HTR-8/SVneo (cell line): ENCODE results near the gene MAGI1.
A peak's percentile ranks its signal among the peaks of the same experiment; 100 is the strongest.

Experiments
- DNase-seq: peaks from one replicate; pipeline ENCODE4 v3.0.0; 2011; ENCODE audit warnings: low spot score, mixed read lengths; ENCODE audit not compliant: insufficient read length
- FAIRE-seq: peaks from 2 replicates; lab custom pipeline; 2011; peaks lifted over from hg19 to GRCh38; lab: Jason Lieb, UNC

The MAGI1 gene

DNA sequence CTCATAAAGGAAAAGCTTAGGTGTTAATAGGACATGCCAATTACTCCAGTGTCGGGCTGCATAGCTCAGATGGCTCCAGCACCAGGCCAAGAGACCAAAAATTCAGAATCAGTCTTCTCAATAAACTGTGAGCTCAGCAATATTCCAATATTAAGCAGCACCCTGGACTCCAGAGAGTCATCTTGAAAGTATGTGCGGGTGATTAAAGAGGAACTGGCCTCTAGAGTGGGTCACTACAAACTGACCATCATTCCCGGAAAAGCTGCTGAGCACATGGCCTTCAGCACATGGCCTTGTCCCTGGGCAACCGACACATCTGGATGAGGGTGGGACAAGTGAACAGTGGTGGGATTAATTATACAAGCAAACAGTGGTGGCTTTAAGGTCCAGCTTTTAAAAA, 59.0 kb downstream of the MAGI1 start:
- no peak for FAIRE-seq
- DNase-seq, result peak; percentile 8

DNA sequence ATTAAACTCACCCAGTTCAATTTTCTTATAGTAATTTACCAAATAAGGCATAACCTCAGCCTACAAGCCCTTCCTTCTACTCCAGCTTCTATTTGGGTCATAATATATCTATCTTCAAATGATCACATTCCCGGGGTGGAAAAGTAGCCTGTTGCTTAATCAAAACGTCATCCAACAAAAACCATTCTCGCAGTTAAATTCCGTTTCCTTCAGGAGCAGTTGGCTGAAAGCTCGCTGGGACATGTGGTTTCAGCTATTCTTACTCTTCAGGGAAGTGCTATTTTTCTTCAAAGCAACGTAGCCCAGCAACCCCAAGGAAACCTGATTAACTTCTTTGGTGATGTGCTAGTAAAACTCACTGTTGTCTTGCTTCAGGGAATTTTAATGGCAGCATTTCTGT, 59.6 kb downstream of the MAGI1 start:
- DNase-seq (no peak), FAIRE-seq (no peak)

DNA sequence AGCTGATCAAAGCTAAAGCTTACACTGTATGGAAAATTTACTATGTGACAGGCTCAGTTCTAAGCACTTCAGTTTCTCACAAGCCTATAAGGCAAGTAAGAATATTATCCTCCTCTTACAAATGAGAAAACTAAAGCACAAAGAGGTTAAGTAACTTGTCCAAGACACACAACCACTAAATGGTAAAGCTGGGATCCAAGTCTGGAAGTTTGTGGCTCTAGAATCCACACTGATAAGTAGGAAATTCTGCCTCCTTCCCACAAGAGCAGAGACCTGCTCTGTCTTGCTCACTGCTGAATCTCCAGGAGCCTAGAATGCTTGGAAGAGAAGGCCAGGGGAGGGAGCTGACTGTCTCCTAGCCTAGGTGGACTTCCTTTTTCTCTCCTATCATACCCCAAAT, 60.6 kb downstream of the MAGI1 start:
- no peak for FAIRE-seq
- no peak for DNase-seq

DNA sequence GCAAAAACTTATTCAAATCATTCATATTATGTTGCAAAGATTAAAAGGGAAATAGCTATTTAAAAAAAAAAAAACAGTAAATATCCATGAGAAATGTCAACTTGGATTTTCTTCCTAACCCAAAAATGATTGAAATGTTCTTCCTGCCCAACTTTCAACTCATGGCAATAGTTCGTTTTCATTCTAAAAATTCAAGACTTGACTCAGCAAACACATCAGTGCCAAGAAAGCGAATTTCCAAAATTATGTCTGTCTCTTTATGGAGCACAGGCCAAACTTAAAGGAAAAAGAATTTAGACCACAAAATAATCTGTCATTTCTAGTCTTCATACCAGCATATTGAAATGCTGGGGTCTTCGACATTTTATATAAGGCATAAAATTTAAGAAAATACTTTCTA, 63.7 kb downstream of the MAGI1 start:
- DNase-seq (no peak), FAIRE-seq (no peak)

DNA sequence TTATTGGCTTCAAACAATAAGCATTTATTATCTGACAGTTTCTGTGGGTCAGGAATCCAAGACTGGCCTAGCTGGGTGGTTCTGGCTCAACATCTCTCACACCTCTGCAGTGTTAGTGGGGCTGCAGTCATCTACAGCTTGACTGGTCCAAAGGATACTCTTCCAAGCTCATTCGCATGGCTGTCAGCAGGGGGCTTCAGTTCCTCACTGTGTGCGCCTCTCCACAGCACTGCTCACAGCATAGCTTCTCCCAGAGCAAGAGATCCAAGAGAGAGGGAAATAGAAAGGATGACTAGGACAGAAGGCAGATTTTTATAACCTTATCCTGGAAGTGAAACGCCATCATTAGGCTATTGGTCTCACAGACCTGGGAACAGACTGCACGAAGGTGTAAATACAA, 64.2 kb downstream of the MAGI1 start:
- FAIRE-seq (no peak), DNase-seq (no peak)

DNA sequence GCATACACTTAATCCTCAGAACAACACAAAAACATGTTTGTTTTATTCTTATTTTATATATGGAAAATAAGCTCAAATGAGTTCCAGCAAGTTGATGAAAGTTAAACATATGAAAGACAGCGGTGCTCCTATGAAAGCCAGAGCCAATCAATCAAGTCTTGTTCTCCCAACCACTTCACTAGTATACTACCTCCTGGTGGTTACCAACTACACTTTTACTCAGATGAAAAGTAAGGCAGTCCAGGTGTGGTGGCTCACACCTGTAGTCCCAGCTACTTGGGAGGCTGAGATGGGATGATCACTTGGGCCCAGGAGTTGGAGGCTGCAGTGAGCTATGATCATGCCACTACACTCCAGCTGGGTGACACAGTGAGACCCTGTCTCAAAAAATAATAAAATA, 66.0 kb downstream of the MAGI1 start:
- FAIRE-seq (no peak), DNase-seq (no peak)

DNA sequence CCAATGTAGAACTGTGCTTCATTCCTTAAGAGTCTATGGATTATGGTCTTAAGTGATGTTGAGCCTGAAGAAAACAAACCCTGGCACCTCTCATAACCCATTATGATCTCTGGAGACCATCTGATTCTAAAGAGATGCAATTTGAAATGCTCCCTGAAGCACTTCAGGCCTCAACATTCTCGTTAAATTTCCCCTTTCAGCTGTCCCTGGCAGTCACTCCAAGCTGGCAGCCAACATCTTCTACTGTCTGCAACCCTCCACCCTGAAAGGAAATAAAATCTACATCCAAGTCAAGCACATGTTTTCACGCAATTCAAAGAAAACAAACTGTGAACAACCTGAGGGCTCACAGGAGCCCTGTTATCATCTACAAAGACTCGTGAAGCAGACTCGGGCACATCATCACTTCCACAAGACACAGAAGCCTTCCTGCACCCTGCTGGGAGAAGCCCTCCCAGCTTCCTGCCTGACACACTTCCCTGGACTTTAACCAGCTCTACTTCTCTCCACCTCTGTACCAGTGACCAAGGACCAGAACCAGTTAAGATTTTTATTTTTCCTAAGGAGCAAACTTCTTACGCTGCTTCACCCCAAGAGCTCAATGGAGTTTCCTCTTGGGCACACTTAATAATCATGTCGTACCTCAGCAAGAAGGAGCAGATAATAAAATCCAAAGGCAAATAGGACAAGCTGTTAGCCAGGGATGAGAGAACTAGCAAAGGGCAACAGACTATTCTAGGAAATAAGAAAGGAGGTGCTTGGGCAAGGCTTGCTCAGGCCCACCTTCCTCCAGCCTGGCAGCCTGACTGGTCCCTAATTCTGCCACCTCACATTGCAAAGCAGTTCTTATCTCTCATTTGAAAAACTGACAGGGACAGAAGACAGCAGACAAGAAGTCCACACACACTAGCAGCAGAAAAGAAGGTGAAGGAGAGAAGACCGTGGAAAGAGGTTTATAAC, 67.1 kb downstream of the MAGI1 start:
- no peak for FAIRE-seq
- DNase-seq, result no peak

DNA sequence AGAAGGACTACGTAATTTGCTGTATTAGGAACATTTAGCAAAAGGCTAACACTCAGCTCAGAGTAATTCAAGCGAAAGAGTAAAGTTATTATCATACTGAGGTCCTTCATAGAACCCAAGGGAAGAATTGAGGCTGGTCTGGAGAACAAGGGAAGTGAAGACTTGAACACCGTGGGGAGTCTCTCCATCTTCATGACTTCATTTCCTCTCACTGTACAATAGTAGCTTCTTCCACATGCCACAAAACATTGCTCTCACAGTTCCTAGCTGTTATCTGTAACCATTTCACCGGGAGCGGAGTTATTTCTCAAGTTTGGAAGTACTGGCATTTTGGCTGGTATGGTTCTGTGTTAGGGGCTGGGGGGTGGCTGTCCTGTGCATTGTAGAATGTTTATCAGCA, 69.7 kb downstream of the MAGI1 start:
- DNase-seq, result no peak

DNA sequence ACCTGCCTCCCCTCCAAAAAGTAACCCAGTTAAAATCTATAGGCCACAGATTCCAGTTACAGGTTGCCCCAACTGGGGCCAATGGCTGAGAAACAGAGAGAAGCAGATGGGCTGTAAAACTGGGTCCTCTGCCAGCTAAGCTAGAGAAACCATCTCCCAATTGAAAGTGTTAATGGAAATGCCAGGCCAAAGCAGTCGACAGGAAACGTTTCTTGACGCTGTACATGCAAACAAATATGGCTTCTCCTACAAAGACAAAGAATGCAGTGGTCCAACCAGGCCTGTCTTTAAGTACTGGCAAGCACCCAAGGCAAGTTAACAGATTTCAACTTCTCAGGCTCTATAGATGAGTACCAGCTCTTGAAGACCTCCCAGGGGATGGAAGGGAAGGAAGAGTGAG, 71.3 kb downstream of the MAGI1 start:
- FAIRE-seq (no peak), DNase-seq (no peak)

More for the DNA sequence above, 69.7 kb downstream of the MAGI1 start:
- FAIRE-seq, result no peak

DNA sequence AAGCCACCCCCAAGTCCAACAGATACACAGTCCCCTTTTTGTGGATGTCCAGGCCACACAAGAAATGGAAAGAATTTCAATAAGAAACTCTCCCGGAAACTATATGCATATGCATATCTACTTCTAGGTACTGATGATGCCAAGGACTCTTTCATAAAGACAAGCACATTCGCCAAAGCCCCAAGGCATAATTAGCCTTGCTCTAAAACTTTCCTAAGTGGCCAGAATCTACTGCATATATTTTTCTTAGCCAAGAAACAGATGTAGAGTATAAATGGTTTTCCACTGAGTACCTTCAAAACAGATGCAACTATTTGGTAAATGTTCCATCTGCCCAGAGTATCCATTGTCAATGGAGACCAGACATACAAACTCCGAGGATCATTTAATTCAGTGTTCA, 73.9 kb downstream of the MAGI1 start:
- no peak for DNase-seq

DNA sequence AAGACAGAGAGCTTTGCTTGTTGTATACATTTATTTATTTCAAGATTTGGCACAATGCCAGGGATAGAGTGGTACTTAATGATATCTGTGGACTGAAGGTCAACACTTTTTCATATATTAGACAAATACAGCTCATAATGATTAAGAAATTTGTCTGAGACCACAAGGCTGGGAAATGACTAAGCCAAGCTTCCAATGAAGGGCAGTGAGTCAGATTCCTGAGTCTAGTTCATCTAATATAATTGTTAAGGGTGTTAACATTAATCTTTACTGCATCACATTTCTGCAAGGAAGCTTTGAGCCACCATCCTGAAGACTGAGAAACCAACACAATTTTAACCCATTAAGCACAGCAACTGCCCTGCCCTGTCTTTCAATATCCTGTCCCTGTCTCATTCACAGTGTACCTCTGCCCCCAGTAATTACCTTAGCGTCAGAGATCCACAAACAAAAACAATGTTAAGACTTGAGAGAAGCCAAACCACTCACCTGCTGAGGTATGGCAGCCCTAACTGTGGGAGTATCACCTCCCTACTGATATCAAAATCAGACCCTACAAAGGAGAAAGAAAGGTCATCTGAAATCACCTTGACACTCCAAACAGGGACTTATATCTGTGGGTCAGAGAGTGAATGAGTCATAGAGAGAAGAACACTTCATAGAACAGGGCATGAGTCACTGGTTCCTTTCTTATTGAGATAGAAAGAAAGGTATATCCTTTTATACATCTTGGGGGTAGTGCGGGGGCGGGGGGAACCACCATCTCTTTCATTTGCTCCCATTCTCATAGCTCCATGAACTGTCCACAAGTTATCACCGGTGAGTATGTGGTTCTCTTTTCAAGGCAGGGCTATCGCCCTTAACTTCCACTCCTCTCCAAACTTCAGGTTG, 74.7 kb downstream of the MAGI1 start:
- FAIRE-seq (no peak), DNase-seq (peak; percentile 38)

More for the DNA sequence above, 73.9 kb downstream of the MAGI1 start:
- no peak for FAIRE-seq

DNA sequence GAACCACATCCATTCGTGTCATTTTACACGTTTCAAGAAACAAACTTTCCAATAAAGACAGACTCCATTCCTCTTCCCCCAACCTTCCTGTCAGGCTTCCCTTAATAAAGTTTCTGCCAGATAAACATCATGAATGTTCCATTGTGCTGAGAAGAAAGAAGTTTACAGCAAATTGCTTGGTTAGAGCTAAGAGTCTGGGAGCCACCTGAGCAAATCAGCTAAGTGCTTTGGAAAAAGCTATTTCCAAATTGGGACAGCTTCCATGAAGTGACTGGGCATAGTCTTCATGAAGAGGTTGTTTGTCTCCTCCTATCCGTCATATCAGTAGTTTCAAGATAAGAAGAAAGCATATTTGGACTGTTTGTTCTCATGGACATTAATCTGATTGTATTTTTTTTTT, 77.0 kb downstream of the MAGI1 start:
- DNase-seq (no peak), FAIRE-seq (no peak)

DNA sequence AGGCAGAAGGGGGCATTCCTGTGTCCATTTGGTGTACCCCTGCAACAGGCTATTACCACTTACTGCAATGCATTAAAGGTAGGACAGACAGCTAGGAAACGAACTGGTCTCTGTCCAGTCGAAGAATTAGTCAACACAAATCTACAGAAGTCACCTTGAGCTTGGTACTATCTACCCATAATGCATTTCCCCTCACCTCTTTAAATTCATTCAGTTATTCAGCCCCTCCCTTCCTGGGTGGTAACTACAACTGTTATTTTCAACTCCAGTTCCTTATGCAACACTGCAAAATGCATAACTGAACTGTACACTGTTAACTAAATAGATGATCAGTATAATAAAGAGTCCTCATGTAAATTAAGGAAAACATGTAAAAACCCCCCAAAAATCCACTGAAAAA, 77.6 kb downstream of the MAGI1 start:
- FAIRE-seq (no peak), DNase-seq (no peak)

DNA sequence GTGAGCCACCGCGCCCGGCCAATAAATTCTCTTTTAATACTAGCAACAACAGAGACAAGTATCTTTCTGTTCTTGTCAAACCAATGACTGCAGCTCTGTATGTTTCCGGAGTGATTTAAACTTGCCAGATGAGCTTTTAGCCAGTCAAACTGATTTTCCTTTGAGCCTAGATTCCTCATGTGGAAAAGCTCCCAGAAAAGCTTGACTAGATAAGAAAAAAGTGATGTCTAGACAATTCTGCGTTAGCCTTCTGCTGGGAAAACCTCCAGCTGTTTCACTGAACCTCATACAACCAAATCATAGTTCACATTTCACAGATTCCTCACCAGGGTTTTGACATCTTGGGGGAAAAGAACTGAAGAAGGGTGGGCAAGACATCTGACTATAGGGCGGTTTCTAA, 78.6 kb downstream of the MAGI1 start:
- FAIRE-seq, result no peak
- DNase-seq, result no peak

DNA sequence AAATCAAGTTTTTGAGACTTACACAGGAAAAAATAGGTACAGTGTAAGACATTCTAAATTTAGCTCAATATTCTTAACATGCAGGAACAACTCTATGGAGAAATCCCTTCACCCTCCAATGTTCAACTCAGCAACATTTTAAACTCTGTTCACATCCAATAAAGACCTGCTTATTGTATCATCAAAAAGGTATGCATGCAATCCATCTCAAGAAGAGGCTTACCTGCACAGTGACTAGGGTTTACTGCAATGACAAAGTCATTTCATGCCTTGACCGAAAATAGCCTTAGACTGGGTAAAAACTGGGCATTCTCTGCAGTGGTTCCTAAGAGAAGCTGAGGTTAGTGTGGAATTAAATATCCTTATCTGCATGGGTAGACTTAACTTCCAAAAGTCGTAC, 80.5 kb downstream of the MAGI1 start:
- FAIRE-seq (no peak), DNase-seq (no peak)

DNA sequence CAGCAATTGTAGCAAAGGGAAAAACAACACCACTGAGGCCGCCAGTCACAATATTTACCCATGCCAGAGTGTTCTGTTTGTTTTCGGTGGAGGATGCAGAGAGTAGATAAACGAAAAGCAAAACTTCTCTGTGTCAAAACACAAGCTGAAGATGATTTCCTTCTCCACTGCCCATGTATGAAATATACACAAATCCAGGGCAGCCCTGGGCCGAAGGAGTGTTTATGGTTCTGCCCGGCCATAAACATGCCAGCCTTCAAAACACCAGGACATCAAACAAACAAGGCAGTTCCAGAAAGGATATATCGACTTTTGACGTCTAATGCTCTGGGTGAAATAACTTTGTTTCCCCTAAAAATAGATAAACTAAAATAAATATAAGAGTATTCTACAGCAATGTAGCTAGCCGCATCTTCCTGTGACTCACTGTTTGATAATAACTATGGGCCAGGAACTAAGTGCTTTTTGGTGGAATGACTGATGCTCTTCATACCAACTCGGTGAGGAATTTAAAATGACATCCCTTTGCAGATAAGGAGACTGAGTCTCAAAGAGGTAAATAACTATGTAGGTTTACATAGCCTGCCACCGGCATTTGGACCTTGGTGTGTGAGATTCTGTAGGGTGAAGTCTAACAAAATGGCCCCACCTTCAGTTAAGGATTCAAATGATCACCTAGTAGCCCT, 82.8 kb downstream of the MAGI1 start:
- FAIRE-seq, result no peak

DNA sequence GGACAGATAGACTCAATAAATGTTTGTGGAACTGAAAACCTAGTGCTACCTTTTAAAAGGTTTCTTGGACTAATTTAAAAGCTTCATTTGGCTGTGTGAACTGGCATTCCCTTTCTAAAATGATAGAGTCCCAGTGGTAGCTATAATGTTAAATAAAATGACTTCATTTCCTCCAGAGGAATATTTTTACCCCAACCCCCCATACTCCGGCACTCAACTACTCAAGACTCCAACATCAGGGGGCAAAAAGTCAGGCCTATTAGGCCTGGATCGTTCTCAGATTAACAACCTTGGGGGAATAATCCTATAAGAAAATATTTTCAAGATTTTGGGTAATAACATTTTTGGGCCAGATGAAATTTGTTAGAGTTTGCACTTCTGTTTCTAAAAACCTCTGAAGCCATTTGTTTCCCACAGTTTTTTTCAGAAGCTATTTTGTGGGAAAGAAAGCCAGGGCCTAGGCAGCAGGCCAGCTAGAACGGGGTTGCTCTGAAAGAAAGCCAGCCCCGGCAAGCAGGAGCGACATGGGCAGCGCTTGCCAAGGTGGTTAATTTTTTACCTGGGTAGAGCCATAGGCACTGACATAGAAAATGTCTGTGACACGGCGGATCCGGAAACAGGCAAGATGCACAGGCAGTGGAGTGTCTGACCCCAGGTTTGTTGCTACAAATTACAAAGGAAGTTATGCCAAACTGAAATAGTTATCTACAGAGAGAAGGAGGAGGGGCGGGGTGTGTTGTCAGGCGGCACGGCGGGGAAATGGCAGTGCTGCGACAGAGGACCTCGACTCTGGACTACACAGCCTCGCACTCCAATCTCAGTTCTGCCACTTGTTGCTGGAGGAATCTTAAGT, 84.6 kb downstream of the MAGI1 start:
- DNase-seq, result no peak

More for the DNA sequence above, 82.8 kb downstream of the MAGI1 start:
- no peak for DNase-seq

DNA sequence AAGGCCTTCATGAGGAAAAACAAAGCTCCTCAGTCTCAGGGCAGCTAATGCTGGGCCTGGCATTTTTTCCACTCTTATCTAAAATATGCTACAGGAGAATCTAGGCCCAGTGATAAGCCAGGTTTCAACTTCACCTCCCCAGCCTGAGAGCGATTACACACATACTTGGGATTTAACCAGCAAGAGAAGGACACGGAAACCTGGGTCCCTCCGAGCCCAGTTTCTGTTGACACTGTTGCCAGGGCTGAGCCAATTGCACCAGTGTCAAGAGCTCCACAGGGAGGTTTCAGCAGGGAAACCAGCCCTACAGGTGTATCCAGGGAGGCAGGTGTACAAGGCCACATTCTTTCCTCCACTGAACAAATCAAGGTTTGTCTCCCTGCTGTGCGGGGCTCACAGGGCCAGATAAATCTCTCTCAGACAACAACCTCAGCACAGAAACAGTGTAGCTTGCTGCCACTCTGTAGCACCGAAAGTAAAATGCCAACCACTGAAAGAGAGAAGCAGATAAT, 85.4 kb downstream of the MAGI1 start:
- DNase-seq, result no peak

More for the DNA sequence above, 84.6 kb downstream of the MAGI1 start:
- FAIRE-seq, result no peak

DNA sequence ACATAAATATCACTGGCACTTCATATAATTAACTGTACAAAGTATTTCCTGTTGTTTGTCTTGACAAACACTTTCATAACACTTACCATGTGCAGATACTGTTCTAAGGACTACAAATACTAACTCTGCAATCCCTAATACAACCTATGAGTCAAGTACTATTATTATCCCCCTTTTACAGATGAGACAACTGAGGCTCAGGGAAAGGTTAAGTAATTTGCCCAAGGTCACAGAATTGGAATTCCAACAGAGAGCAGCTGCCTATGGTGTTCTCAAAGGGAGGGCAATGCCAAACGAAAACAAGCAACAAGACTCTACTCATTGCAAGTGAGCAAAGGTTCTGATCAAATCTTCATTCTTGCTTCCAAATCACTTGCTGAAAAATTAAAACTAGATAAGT, 85.9 kb downstream of the MAGI1 start:
- DNase-seq (no peak), FAIRE-seq (no peak)

More for the DNA sequence above, 85.4 kb downstream of the MAGI1 start:
- no peak for FAIRE-seq
